Measurements from ENCODE around the gene IMPG2.
"Not testable (repeated sequence)": the region's sequence is repeated elsewhere in the genome, so short reads cannot be mapped to it uniquely, and the experiment has no call there.

The IMPG2 gene

DNA sequence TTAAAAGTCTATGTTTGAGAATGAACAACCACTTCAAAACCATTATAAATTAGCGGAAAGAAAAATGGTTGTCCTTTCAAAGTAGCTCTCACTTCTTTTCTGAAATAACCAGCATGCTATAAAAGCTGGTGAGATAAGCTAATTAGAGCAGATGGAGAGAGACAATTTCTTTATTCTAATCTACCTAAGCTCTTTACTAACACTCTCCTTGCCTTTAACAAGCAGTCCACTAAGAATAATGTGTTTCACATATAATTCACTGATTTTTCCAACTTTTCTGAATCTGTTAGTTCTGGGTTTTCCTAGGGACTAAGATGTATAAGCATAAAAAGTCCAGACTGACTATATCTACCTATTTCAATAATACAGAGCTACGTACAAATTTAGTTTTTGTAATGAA lies at the start of gene IMPG2:
Gene IMPG2 (minus strand): TSS at position 101 of the 400 bp plus-strand sequence. CDS start 203 bp downstream, outside the sequence.
- no peak for DNase-seq

DNA sequence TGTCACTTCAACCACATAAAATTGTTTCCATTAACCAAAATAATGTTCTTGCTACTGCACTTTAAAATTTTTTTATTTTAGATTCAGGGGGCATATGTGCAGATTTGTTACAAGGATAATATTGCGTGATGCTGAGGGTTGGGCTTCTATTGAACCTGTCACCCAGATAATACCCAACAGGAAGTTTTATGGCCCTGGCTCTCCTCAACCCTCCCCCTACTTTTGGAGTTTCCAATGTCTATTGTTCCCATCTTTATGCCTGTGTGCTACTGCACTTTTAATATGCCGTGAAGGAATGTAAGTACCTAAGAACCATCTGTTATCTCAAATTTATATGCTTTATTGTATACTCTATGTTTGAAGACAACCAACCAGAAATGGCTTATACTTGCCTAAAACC lies 42.0 kb upstream of the IMPG2 start:
- DNase-seq, result no peak

DNA sequence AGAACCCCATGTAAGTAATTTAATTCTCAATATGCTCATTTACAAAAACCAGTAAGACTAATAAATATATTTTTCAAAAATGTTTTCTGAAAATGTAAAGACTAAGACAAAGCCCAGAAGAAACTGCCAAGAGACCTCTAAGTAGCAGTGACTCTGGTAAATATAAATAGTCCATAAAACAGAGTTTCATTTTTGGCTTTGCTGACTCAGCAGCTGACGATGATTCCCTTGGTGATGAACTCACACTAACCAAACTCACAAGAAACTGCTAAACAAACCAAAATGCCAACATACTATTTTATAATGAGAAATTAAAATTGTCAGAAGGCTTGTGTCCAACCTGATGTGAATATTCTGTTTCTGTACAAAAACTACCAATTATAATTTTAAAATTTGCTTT lies 31.5 kb upstream of the IMPG2 start:
- no peak for DNase-seq

DNA sequence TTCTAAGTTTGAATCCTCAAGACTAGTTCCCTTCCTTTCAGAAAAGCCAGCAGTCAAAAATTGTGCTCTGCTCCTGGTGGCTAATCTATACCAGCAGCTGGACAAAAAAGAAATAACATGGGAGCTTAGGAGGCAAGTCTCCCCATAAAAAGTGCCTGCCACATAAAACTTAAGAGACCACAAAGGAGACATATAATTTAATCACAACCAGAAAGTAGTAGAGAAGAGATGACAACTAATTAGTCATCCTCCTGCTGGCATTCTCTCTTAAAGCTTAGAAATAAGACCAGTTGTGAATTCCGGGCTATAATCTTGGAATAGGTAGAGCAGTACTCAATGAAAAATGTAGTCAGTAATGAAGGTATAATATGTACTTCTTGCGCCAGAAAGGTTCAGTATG lies 20.2 kb upstream of the IMPG2 start:
- no peak for DNase-seq

DNA sequence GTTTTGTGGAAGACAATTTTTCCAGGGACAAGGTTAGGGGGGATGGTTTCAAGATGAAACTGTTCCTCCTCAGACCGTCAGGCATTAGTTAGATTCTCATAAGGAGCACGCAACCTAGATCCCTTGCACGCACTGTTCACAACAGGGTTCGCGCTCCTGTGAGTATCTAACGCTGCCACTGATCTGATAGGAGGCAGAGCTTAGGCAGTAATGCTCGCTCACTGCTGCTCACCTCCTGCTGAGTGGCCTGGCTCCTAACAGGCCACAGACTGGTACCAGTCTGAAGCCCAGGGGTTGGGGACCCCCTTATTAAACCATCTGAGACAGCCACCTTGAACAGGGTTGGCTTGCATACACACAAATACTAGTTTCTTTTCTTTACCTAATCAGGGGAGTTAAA lies 13.5 kb upstream of the IMPG2 start:
- DNase-seq, result no peak

DNA sequence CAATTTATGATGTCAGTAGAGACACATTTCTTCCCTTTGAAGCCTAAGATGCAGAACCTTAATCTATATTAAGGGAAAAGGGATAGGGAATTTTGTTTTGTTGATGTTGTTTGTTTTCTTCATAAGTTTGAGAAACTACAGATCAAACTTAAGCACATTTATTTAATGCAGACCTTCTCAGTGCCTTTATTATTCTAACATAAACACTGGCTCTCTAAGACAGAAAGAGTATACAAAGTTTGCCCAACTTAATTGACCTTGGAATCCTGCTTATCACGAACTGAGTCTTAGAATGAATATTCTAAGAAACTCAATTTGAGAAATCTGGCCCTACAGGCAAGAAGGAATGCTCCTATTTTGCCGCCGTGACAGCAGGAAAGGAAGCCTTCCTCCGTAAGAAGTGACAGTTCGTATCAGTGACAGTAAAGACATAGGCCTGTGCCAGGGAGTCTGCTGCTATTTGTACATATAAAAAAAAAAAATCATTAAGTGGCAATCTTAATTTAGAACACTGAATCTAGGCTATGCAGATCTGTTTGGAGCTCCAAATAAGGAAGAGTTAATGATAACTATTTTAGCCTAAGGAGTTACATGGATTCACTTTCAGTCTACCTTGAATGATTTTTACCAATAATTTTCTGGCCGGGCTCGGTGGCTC lies 8.8 kb upstream of the IMPG2 start:
- no peak for DNase-seq

DNA sequence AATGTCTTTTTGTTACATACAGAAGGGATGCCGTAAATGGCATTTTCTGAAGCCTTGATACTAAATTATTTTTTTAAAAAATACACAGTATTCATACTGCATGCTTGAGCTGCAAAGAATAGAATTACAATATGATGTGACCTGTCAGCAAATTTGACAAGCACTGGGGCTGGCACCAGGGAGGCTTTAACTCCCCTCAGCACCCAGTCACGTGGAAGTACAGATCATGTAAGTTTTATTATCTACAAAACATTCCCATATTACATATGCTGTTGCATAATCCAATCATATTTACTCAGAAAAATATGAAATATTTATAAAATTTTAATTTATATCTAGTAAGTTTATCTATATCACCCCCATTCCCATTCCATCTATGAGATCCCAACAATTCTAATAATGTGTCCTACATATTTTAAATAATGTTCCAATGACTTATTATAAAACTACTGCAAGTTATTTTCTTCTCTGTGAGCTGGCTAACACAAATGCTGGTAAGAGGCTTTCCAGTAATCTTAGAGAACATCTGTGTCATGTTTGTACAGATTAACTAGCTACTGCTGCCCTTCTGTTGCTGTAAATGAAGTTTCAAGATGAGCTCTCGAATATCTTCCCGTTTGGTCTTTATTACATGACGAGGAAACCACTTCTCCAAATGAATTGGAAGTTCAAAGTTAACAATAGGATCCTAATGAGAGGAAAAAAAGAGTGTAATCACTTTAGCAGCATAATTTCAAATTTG lies 5.2 kb upstream of the IMPG2 start:
- no peak for DNase-seq

DNA sequence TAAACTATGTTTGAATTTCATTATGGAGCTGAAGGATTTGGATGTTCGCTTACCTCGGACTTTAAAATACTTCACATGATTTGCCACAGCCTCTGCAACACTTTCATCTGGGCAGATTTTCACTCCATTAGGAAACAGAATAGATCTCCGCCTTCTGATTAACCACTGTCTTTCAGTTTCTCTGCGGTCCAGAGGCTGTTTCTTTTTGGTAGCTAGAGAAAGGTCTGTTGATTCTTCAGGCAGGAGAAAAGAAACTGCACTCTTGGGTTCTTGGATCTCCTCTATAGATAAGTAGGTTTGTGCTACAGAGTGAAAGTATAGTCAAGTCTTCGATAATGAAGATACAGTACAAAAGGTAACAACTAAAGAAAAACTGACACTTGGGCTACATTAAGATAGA lies 844 bp downstream of the IMPG2 start:
- DNase-seq, result no peak

DNA sequence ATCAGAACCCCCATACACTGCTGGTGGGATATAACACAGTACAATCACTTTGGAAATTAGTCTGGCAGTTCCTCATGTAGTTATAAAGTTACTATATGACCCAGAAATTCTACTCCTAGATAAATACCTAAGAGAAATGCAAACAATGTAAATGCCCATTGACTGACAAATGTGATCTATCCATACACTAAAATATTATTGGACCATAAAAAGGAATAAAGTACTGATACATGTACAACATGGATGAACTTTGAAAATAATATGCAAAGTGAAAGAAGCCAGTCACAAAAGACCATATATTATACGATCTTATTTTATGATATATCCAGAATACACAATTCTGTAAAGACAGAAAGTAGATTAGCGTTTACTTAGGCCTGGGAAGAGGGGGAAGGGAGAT lies 7.8 kb downstream of the IMPG2 start:
- DNase-seq, result no peak

DNA sequence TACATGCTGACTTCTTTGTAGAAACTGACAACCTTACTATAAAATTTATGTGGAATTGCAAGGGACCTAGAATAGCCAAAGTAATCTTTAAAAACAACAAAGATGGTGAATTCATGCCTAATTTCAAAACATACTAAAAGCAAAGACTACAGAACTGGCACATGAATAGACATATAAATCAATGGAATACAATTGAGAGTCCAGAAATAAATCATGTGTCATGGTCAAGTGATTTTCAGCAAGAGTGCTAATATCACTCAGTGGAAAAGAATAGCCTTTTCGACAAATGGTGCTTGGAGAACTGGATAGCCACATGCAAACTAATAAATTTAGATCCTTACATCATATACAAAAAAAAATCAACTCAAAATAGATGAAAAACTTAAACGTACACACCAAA lies 8.7 kb downstream of the IMPG2 start:
- peak in 1 of 3 experiments; percentile 32 for DNase-seq

DNA sequence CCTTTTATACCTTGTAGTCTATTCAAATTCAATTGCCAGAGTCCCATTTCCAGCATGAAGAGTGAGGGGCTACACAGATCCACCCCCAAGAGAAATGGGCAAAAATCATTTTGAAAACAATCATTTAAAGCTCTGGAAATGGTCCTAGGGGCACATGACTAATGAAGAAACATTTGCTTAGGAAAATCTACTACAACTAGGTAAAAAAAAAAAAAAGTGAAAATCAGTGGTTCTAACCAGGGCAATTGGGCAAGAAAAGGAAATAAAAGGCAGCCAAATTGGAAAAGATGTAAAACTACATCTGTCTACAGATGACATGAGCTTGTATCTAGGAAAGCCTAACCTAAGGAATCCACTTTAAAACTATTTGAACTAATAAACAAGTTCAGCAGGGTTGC lies 9.4 kb downstream of the IMPG2 start:
- DNase-seq, result no peak

DNA sequence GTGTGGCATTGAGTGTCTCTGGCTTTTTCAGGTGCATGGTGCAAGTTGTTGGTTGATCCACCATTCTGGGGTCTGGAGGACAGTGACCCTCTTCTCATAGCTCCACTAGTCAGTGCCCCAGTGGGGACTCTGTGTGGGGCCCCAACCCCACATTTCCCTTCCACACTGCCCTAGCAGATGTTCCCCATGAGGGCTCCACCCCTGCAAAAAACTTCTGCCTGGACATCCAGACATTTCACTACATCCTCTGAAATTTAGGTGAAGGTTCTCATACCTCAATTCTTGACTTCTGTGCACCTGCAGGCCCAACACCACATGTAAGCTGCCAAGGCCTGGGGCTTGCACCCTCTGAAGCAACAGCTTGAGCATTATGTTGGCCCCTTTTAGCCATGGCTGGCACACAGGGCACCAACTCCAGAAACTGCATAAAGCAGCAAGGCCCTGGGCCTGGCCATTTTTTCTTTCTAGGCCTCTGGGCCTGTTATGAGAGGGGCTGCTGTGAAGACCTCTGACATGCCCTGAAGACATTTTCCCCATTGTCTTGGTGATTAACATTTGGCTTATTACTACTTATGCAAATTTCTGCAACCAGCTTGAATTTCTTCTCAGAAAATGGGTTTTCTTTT lies 12.1 kb downstream of the IMPG2 start:
- DNase-seq, result not testable (repeated sequence)

DNA sequence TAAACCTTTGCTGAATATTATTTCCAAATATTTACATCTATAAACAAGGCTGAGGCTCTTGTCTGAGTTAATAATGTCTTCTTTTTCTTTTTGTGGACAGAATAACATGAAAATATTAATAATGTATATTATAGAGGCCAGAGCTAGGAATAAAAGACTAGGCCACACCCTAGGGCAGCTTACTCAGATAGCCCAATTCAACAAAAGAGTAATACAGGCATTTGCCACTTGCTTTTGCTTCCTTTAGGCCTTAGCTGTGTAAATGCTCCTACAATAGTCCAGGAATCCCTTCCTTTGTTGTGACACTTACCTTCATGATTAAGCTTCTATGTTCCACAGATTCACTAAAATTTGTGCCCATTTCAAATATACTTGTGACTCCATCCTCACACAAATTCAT lies 16.5 kb downstream of the IMPG2 start:
- DNase-seq, result no peak

DNA sequence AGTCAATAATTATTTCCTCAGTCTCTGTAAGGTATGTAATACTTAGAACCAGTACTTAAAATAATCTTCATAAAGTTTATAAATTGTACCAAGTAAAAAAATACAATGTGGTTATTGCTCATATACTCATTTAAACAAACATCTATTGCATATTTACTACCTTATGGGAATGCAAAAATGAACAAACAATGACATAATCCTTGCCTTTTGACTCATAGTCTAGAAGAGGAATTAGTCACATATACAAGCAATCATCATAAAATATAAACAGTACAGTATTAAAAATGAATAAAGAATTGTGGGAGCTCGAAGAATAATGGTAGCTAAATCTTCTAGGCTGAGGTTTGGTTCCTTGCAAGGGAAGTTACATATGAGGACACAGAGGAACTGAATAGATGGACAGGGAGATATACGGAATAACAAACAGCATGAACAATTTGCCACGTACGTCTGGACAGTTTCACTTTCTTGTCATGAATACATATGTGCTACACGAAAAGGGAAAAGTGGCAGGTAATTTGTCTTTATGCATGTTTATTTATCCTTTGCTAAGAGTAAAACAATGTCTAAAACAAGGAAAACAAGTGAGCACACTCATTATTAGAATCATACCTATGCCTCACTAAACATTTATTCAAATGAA lies 17.2 kb downstream of the IMPG2 start:
- DNase-seq, result no peak

DNA sequence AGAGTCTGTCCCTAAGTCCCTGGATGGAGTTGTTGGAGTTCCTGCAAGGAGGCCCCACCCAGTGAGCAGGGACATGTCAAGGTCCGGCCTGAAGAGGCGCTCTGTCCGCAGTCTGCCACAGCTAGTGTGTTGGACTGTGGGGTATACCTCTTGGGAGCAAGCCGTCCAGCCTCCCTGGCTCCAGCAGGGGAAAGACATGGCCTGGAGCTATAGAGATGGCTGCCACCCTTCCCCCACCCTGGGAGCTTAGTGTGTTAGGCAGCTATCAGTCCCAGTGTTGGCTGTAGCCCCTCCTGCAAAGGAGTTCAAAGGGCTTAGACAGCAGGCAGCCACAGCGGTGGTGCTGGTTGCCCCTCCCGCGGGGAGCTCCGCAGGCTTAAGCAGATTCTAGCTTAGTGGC lies 20.3 kb downstream of the IMPG2 start:
- no peak for DNase-seq

DNA sequence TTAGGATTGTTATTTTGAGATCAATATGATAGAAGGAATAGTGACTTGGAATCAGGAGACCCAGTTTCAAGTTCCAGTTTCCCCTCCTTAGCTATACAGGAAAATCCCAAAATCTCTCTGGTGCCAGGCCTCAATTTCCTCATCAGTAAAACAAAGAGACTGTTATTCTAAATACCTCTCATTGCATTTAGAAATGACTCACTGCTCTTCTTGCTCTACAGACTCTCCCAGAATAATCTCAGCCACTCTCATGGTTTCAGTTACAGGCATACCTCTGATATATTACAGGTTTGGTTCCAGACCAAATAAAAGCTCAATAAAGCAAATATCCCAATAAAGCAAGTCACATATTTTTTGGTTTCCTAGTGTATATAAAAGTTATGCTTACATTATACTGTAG lies 28.3 kb downstream of the IMPG2 start:
- no peak for DNase-seq

DNA sequence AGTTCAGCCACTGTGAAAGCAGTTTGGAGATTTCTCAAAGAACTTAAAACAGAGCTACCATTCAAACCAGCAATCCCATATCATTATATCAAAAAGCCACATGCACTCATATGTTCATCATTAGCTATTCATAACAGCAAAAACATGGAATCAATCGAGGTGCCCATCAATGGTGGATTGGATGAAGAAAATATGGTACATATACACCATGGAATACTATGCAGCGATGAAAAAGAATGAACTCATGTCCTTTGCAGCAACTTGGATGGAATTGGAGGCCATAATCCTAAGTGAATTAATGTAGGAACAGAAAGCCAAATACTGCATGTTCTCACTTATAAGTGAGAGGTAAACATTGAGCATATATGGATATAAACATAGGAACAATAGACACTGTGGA lies 32.1 kb downstream of the IMPG2 start:
- no peak for DNase-seq

DNA sequence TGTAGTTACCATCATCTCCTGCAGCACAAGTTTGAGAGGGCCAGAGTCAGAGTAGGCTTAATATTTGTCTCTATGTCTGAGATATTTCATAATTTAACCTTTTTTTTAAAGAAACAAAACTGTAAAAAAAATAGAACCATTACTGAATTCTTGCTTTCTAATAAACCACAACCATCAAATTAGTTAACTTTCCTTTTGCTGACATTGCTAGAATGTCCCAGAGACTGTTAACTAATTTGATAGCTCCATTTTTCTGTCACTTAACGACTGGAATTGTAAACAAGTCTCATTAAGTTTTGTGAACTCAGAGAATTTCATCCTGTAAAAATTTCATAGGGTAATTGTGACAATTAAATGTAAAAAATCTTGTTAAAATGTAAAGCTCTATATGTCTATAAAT lies 35.6 kb downstream of the IMPG2 start:
- no peak for DNase-seq

DNA sequence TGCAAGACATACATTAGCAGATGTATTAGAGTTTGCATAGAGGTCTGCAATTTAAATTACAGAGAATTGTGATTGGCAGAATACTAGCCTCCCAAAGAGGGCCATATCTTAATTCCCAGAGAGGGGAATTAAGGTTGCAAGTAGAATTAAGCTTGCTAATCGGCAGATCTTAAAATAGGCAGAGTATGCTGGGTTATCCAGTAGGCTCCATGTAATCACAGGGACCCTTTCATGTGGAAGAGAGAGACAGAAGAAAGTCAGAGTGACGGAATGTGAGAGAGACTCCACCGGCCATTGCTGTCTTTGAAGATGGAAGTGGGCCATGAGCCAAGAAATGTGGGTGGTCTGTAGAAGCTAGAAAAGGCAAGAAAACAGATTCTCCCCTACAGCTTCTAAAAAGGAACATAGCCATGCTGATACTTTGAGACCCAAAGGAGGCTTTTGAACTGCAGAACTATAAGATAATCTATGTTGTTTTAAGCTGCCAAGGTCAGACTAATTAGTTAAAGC lies 38.8 kb downstream of the IMPG2 start:
- DNase-seq, result no peak

DNA sequence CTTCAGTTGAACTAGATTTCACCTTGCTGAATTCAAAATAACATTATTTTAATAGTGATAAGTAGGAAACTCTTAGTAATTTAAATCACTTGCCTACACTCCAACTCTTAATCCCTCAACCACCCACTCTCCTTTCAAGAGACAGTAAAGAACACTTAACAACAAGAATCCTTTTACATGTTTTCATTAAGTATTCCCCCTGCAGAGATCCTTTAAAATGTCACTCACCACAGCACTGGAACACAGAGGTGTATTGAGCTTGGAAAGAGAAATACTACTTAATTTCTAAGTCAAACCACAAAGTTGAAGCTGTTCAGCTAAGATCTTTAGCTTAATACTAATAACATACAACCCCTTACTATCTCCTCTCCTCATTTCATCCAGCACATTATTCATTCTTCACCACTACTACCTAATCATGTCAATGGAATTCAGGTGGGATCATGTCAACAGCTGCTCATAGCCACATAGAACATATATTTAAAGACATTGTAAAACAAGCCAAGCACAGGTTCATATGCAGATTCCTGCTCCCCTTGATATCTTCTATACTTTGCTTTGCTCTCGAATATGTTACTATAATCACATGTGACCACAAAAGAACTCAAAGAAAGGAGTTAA lies 40.5 kb downstream of the IMPG2 start:
- DNase-seq, result no peak

DNA sequence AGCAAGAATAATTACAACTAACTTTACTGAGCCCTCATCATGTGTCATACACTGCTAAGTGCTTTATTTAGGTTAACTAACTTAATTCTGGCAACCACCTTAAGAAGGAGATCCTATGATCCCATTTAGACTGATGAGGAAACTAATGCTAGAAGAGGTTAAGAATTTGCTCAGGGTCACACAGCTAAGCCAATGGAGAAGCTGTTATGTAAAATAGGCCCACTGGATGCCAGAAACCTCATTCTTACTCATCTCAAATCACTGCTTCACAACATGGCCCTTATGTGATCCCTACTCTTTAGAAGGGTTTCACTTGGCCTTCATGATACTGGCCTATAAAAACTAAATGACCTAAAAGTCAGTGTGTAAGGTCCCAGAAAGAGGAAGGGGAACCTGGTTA lies 41.2 kb downstream of the IMPG2 start:
- DNase-seq, result no peak

DNA sequence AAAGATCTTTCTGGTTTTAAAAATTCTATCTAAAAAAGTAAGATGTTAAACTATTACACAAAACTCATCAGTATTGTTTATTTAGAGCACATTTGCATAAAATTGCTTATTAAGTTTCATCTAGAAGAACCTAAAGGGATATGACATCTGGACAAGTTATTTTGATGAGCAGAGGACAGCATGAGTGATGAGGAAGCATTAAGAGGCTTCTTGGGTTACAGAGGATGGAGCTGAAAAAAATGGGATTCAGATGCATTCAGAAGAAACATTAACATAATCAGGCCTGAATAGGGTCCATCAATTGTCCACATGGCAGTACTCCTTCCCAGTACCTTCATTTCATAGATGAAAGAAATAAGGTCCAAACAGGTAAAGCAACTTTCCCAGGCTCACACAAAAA lies 41.6 kb downstream of the IMPG2 start:
- DNase-seq, result no peak

DNA sequence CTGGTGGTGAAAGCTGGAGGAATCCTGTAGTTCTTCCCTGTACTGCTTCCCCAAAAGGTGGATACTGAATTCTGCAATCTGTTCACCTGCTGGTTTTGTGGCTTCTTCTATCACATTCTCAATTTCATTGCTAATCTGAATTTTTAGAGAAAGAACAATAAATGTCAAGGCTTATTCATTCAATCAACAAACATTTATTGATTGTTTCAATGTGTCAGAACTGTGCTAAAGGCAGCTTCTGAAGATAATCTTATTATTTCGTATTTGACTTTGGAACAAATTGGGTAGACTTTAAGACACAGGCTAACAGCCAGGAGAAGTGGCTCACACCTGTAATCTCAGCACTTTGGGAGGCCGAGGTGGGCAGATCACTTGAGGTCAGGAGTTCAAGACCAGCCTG lies 46.8 kb downstream of the IMPG2 start:
- DNase-seq, result no peak

Measured in NCI-H1417 (cell line).